GM23248 (cell line): ENCODE data around the gene TNIK.
"Not testable (repeated sequence)": the region's sequence is repeated elsewhere in the genome, so short reads cannot be mapped to it uniquely, and the experiment has no call there.

ENCODE experiments used
- EZH2 ChIP-seq: fragments of 200-600 bp; sonication (generic); IDR thresholded peaks from 2 replicates; pipeline ENCODE4 v1.6.1; 2018; ENCODE audit warnings: antibody characterized with exemption, mild to moderate bottlenecking; ENCODE audit not compliant: insufficient read depth, poor library complexity, severe bottlenecking
- EZH2phosphoT487 ChIP-seq: fragments of 200-600 bp; sonication (generic); IDR thresholded peaks from 2 replicates; pipeline ENCODE4 v1.6.1; 2018; ENCODE audit warnings: antibody characterized with exemption, moderate library complexity, mild to moderate bottlenecking, low read depth; ENCODE audit not compliant: insufficient read depth

GRCh38 chr3:171119402-171119801 is 340.8 kb downstream of the TNIK start:
- not testable (repeated sequence) for TF ChIP-seq EZH2phosphoT487, EZH2
